B cell (primary cell): ENCODE measurements around the gene ADAMTS13.

ENCODE experiments used
- EZH2 ChIP-seq: IDR thresholded peaks from 2 replicates; pipeline ENCODE4 v1.6.1; 2012; ENCODE audit warnings: borderline replicate concordance, low read depth, mild to moderate bottlenecking, moderate library complexity, low read length; ENCODE audit not compliant: insufficient read depth, poor library complexity, severe bottlenecking
- TF ChIP-seq, protein P1 (sequence below): fragments of 200-600 bp; IDR thresholded peaks from one replicate; pipeline ENCODE4 v1.8.0; 2022; ENCODE audit warnings: antibody characterized with exemption, mild to moderate bottlenecking

DNA sequence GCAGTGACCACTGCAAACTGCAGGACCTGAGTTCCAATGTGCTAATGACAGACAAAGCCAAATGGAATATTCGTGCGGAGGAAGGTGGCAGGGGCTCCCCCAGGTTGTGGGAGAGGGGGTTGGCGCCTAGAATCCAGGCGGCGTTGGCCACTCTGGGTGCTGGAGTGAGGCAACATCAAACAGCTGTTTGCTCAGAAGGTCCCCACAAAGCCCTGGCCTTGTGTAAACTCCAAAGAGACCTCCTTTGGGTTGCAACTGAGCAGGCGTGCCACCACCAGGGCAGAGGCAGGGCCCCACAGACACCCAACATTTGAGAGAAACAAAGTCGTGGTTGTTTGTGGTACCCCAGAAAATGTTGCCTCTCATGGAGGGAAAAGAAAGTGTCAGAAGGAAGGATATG lies 31.5 kb upstream of the ADAMTS13 start:
- TF ChIP-seq EZH2 = no peak
- TF ChIP-seq, protein P1, sequence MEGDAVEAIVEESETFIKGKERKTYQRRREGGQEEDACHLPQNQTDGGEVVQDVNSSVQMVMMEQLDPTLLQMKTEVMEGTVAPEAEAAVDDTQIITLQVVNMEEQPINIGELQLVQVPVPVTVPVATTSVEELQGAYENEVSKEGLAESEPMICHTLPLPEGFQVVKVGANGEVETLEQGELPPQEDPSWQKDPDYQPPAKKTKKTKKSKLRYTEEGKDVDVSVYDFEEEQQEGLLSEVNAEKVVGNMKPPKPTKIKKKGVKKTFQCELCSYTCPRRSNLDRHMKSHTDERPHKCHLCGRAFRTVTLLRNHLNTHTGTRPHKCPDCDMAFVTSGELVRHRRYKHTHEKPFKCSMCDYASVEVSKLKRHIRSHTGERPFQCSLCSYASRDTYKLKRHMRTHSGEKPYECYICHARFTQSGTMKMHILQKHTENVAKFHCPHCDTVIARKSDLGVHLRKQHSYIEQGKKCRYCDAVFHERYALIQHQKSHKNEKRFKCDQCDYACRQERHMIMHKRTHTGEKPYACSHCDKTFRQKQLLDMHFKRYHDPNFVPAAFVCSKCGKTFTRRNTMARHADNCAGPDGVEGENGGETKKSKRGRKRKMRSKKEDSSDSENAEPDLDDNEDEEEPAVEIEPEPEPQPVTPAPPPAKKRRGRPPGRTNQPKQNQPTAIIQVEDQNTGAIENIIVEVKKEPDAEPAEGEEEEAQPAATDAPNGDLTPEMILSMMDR = no peak
